LoVo (cell line): ENCODE measurements around the gene TAOK3.
"Not testable (repeated sequence)": the region's sequence is repeated elsewhere in the genome, so short reads cannot be mapped to it uniquely, and the experiment has no call there.

Experiments
- DNase-seq: peaks from one replicate; pipeline ENCODE4 v3.0.0-alpha.2; 2016; ENCODE audit warnings: low spot score

The TAOK3 gene

GRCh38 chr12:118372541-118373495 lies at the start of gene TAOK3:
TSS of gene TAOK3 (minus strand) at chr12:118372907. CDS start at chr12:118255567, 117,340 bp downstream.
- DNase-seq = peak; percentile 100

- no peak for DNase-seq
Measured at GRCh38 chr12:118420673-118421072, 48.0 kb upstream of the TAOK3 start.

DNA sequence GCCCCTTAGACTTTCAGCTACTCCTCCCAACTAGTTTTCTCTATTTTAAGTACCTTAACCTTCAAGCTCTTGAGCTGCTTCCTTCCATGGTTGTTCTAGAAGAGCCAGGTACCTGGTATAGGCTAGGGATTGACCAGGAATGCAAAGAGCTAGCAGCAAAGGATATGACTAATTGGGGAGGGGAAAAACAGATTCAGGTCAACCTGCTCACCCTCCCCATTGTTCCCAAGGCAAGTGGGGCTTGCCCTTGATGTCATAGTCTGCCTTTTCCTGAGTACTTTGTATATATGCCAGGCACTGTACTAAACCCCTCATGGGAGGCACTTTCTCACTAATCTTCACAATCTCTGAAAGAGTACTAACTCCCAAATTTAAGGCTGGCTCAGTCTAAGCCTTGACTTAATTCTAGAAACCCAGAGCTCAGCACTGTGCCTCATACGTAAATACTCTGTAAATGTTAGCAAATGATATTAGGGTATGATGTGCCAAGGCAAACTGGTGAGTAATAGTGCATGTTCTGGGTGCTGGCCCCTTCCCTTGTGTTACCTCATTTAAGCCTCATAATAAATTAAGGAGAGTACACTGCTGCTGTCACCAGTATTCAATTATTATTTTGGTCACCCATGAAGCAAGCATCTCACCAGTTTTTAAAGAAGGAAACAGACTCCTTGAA lies 45.8 kb upstream of the TAOK3 start:
- DNase-seq = no peak

- no peak for DNase-seq
Measured at GRCh38 chr12:118417942-118418341, 45.2 kb upstream of the TAOK3 start.

DNA sequence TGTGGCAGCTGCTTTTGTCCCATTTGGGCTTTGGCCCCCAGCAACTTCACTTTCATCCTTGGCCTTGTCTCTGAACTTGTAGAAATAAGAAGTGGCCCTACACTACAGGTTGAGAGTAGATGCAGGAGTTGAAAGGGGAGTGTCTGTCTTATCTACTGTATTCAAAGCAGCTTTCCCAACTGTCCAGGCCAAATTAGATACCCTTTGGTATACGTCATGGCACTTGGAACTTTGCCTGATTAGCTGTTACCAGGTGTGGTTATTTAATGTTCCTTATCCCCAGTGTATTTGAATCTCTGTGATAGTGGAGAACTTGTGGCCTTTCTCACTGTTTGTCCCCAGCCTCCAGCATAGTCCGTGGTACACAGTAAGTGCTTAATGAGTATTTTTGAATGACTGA lies 37.1 kb upstream of the TAOK3 start:
- DNase-seq = no peak

DNA sequence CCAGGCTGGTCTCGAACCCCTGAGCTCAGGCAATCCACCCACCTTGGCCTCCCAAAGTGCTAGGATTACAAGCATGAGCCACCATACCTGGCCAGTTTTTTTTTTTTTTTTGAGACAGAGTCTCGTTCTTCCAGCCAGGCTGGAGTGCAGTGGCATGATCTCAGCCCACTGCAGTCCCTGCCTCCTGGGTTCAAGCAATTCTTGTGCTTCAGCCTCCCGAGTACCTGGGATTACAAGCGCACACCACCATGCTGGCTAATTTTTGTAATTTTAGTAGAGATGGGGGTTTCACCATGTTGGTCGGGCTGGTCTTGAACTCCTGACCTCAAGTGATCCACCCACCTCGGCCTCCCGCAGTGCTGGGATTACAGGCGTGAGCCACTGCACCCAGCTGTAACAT lies 35.5 kb upstream of the TAOK3 start:
- DNase-seq = not testable (repeated sequence)

DNA sequence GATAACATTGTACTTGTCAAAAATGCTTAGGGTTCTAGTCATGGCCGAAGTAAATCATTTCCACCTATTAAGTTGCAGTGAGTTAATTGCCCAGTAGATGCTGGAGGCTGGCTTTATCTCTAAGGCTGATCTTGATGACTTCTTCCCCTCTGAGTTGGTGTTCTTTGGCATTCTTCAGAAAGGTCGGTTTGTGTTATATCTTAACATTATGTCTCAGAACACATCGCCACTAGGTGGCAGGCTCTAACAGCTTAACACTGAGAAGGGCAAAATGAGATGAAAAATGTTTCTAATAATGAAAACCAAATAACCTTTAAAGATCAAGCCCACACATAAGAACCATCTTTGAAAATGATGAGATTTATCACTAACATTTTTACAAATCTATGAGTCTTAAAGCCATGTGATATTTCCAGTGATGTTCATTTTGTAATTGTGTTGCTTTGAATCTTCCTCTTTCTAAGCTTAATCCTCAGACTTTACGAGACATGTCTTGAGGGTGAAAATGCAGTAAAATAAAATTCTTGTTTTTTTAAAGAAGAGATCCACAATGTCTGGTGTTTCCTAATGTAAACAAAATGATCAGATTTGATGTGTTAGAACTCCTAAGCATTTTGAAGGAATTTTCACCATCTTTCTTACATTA lies 32.3 kb upstream of the TAOK3 start:
- DNase-seq = peak; percentile 47

- DNase-seq = no peak
Measured at GRCh38 chr12:118402251-118402650, 29.5 kb upstream of the TAOK3 start.

DNA sequence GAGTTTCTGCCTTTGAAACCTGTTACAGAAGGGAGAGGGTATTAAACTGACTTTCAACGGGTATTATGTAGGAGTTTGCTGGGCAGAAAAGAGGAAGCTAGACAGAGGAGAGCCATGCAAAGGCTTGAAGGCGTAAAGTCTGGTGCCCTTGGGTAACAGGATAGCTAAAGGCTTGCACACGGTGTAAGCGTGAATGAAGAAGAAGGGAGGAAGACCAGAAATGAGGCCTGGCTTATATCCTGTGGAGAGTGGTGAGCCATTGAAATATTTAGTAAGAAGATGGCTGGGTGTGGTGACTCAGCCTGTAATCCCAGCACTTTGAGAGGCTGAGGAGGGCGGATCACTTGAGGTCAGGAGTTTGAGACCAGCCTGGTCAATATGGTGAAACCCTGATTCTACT lies 26.2 kb upstream of the TAOK3 start:
- DNase-seq = no peak

- DNase-seq = no peak
Measured at GRCh38 chr12:118398524-118398923, 25.8 kb upstream of the TAOK3 start.

DNA sequence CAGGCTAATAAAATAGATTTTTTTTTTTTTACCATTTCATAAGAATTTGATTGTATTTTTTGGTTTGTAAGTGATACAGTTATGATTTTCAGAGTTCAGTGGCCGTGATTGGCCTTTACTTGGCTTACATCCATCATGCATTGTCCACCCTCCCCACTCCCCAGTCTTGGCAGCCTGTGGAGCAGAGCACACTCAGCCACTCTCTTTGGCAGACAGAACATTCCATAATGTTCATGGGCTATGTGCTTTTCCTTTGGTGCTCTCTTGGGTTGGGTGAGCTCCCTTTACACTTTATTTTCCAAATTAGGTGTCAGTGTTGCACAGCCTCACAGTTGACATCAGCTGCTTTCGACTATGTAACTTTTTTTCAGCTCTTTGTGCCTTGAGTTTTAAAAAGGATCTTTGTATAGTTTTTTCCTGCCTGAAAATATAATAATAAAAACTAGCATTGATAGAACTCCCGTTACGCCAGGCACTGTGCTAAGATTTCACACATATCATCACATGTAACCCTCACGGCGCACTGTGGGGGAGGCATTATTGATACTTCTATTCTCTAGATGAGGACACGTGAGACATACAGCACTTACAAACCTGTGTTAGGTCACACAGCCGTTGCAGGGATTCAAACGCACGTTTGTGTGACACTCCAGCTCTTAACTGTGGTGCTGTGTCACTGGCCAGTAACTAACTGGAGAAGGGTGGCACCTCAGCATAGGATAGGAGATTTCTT lies 25.2 kb upstream of the TAOK3 start:
- no peak for DNase-seq

DNA sequence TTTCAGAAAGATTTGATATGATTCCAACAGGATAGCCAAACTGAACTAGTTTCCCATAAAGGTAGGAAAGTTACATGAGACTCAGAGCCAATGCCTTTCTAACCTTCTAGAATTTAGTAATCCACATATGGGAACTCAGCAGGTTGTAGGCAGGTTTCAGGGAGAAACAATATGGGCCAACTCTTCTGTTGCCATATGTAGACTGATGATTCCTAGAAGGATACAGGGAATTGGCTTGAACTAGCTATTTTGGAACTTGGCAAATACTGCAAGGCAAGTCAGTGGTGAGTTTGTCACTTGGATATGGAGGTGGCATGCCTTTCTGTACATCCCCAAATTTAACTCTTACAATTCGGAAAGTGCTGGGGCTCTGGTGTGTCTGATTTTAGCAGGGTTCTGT lies 19.1 kb upstream of the TAOK3 start:
- DNase-seq = no peak

DNA sequence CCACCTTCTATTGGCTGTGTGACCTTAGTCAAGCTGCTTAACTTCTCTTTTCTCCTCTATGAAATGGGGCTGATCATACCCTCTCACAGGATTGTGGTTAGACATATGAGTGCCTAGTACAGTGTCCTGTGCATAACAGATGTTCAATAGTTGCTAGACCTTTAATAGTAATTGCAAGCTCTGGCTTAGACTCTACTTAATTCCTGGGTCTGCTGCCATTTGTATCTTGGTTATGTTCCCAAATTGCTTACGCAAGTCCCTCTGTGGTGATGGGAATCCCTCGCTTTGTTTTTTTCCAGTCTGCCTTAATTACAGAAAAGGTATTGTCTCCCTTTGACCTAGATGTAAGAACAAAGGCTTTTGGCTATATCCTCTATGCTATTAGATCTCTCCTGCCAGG lies 18.7 kb upstream of the TAOK3 start:
- no peak for DNase-seq

DNA sequence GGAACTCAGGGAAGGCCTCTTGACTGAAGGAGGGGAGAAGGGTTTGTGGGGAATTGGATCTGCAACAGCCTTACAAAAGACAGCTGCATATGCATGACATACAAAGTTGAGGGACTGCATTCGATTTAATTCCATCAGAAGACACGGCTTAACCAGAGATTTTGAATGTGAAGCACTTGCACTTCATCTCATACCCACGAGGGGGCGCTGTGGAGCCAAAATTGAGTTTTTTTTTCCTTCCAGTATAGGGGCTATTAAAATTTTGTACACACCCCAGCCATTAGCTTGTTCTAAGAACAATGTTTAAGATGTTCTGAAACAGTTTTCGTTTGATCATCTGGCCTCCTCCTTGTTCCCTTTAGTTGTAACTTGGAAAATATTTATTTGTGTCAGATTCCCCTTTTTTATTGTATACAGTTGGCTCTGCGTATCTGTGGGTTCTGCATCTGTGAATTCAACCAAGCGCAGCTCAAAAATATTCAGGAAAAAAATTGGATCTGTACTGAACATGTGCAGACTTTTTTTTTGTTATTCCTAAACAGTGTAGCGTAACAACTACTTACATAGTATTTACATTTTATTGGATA lies 5.3 kb upstream of the TAOK3 start:
- peak; percentile 72 for DNase-seq

DNA sequence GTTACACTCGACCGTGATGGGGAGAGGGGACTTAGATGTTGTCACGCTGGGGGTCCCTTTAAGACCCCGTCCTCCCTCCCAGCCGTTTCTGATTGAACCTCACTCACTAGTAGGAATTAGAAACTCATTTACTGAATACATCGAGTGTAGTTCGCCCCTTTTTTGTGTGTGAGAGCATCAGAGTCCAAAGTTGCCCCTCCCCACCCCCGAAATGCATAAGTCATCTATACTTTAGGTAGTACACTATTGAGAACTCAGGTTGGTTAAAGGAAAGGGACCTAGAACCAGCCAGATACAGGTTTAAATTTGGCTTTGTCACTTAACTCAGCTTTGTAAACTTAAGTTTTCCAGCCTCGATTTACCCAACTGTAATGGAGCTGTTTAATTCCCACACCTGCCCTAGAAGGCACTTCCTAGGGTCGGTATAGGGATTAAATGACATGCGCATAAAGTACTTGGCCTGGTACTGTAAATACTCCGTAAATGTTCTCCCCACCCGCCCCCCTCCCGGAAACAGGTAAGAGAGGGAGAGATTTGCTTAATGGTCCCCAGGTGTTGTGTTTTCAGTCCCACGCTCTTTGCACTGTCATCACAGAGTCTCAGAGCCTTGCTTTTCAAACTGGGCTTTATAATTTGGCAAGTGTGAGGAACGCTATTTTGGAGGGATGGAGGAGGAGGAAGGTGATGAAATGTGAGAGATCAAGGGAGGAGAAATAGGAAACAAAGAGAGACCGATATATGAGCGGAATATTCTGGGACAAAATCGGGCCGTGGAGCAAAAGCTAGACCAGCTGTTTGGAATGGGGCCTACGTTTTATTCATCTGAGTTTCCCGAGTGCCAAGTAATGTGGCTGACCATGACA lies 4.5 kb upstream of the TAOK3 start:
- DNase-seq = peak; percentile 30

- DNase-seq = peak; percentile 94
Measured at GRCh38 chr12:118376089-118377020, 3.6 kb upstream of the TAOK3 start, which contains the start of gene SUDS3. TSS of gene SUDS3 (plus strand) at chr12:118376555. CDS start at chr12:118376692, 137 bp downstream.

- DNase-seq = no peak
Measured at GRCh38 chr12:118375348-118375747, 2.6 kb upstream of the TAOK3 start.

DNA sequence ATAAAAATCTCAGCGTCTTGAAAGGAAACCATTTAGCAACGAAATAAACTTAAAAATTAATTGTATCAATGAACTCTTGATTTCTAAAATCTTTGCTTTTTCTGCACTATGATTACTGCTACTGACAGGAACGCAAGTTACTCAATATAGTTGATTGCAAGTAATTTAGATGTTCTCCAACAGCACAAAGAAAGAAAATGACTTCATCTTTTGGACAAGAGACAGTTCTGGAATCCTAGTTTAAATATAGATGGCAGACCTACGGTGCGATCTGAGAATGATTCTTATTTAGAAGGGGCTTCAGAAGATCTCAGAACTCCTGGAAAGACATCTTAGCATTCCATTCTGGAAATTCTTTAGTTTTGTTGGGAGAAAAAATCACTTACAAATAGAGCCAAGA lies 2.2 kb upstream of the TAOK3 start:
- DNase-seq = no peak

GRCh38 chr12:118374126-118374725 lies 1.5 kb upstream of the TAOK3 start:
- DNase-seq = no peak
